SK-N-DZ (cell line): ENCODE measurements around the gene PAQR9.

Source experiments
- DNase-seq: peaks from one replicate; pipeline ENCODE4 v3.0.0-alpha.2; 2015; ENCODE audit warnings: low spot score

Gene PAQR9

DNA sequence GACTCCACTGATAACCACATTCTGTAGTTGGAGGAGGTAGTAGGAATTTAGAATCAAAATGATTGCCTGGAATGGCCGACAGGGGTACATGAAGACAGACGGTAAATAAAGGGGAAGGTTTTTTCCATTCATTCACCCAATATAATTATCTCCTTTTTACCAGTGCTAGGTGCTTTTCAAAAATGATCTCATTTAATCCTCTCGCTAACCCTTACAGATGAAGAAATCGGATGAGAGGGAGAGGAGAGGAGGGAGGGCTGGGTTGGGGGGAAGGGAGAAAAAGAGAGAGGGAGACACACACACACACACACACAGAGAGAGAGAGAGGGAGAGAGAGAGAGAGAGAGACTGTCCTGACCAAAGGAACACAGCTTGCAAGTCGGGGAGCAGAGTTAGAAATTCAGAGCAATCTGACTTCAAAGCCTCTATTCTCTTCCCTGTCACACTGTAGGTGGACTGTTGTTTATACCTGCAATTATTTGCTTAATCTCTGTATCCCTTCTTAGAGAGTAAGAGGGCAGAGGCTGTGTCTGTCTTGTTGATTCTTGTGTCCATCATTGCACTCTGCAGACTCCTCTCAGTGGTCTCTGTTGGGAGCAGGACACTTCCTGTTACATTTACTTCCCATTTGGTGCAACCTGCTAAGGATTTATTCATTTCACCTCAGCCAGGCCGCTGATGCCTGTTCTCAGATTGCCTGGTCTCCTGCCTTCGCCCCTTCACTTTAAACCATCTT is 18.7 kb upstream of the PAQR9 start:
- no peak for DNase-seq

DNA sequence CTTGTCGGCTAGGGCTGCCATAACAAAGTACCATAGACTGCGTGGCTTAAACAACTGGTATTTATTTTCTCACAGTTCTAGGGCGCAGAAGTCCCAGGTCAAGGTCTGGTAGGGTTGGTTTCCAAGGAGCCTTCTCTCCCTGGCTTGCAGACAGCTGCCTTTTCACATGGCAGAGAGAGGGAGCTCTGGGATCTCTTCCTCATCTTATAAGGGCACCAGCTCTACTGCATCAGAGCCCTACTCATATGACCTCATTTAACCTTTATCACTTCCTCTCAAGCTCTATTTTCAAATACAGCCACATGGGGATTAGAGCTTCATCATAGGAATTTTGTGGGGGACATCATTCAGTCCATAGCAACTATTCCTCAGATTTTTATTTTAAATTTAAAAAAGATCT is 17.6 kb upstream of the PAQR9 start:
- DNase-seq = peak; percentile 22

DNA sequence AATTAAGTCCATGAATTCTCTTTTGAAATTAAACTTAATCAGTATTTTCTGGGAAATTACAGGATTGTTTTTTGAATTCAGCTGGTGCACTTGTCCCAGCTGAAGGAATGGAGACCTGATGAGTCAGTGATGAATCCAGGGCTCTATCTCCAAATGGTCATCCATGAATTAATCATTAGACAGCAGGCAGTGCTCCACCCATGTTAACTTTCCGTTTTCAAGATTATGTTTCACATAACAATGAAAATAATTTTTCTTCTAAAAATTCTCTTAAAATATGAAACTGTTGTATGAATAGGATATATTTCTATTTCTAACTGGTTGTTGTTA is 13.9 kb upstream of the PAQR9 start:
- DNase-seq = no peak

DNA sequence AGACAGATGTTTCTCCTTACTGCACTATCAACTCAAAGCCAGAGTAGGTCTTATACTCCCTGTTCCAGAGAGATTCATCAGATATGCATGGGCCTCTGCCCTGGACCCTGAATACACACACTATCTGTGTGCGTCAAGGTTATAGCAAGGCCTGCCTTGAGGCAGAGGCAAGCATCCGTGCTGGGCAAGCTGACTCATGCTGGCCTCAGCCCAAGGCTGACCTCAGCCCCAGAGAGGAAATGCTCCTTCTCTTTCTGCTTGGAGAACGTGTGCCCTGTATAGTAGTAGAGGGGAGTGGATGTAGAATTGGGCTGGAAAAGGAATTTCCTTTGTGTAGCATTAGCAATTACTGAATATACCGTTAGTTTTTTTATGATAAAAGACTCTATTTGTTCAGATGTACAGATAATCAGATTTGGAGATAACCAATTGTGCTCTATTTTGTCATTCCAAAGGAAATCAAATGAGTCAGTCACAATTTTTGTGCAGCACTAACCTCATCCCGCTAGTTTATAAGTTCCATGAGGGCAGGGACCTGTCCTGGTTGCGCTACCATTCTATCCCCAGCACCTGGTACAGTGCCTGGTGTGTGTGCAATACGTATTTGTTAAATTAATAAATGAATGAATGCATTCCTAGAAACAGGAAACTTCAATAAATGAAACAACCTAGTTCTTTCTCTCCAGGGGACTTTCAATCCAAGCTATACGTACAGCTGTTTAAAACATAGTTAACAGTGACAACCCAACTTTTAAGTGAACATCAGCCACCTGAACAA is 13.3 kb upstream of the PAQR9 start:
- no peak for DNase-seq

DNA sequence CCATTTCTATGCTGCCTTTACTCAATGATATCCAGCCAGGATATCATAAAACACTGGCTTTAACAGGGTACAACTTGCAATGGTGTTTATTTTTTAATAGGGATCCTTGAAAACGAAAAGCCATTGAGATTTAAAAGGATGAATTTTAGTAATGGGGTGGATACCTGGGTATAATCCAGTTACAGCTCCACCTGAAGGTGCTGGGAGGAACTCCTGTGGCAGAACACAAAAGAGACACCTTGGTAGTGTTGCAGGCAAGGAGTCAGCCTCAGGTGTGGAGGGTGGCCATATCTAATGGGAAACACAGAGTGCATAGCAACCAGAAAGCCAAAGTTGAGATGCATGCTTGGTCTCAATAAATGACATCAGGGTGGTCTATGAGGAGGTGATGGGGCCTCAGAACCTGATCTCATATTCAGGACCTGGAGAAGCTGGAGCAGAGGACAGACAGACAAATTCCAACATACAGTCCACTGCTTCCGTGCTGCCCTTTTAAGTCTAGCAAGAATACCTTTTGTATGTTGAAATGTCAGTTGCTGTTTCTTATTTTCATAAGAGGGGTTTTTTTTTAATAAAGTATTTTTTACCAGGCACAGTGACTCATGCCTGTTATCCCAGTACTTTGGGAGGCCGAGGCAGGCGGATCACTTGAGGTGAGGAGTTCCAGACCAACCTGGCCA is 12.0 kb upstream of the PAQR9 start:
- no peak for DNase-seq

DNA sequence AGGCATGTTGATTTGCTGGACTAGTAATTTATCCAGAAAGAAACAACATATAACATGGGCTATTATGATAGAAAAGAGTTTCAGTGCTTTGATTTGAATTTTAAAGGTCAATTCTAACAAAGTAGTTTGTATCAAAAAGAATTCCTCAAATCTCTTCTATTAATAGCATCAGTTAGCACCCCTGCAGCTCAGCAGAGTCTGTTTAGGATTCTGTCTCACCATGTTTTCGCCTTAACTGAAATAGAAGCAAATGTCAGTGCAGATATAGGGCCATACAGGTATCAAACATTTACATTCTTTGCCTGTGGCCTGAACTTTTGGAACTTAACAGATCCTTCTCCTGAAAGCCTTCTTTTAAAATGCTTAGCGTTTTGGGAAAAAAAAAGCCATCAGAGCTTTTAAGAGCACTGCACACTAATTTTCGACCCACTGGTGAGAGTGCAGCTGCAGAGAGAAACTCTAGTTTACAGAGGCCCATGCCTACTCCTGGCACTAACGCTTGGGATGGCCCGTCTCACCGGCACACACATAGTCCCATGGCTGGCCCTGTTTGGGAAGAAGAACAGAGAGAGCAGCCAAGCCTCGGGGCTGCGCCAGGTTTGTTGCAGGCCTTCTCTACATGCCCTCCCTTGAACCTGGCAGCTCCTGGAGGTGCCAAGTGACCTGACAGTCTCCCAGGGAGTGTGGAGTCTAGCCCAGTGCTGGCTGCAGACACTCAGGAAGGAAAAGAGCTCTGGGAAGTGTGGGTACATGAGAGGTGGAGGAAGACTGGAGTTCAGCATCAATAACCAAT is 9.9 kb upstream of the PAQR9 start:
- DNase-seq = no peak

DNA sequence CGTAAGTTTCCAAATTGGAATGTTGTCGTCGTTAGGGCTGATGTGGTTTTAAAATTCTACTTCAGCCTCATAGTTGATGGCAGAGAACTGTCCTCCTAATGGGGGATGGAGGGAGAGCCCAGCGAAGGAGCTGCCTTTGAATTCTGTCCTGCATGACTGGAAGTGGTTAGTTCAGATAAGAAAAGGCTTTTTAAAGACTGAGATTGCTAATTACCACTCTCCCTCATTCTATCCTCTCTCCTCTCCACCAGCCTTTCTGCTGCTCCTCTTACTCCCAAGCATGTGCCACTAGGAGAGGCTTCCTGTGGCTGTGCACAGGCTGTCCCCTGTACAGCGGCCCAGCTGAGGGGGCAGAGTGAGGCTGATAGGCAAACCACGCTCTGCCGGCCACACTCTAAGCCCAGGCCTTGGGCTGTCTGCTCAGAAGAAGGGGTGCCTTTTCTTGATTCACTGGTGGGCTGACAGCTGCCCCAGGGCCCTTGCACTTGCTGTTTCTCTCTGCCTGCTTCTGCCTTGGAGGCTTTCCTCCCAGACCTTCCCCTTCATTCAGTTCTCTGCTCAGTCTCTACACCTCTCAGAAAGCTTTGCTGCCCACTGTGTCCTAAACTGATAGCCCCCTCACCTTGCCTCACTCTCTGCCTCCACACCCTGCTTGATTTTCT is 8.7 kb upstream of the PAQR9 start:
- DNase-seq = no peak

DNA sequence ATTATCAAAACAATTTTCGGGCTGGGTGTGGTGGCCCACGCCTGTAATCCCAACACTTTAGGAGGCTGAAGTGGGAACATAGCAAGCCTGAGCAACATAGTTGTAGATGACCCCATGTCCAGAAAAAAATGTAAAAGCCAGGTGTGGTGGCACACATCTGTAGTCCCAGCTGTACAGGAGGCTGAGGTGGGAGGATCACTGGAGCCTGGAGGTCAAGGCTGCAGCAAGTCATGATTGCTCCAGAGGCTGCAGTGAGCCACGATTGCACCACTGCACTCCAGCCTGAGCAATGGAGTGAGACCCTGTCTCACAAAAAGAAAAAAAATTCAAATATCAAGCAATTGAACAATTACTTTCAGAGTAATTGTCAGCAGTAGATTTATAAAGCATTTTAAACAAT is 8.0 kb upstream of the PAQR9 start:
- no peak for DNase-seq

DNA sequence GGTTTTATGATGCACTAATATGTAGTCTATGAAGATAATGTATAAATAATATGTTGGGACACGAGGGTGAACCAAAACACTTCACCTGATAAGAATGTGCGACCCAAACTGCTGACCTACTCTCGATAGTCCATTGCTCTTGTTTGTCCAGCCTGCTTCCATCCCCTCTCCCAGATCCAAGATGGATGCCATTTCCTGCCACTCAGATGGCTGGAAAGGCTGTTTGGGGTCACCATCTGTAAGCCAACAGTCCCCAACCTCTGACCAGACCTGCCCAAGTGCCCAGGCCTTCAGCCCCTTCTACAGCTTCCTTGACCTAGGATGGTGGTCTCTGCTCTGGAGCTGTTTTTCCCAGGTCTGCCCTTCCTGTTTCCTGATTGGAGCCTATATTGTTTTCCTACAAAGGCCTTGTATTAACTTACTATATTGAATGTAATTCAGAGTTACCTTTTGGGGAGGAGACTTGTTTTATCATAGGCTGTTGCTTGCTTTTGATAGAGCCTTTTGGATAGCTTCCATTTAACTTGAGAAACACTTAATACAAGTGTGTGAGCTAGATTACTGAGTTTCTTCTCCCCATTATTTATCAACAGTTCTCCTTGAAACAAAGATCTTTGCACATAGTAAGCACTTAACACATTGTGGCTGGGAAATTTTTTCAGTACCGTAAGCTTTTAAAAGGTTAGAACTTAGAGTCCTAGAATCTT is 5.0 kb upstream of the PAQR9 start:
- DNase-seq = no peak

DNA sequence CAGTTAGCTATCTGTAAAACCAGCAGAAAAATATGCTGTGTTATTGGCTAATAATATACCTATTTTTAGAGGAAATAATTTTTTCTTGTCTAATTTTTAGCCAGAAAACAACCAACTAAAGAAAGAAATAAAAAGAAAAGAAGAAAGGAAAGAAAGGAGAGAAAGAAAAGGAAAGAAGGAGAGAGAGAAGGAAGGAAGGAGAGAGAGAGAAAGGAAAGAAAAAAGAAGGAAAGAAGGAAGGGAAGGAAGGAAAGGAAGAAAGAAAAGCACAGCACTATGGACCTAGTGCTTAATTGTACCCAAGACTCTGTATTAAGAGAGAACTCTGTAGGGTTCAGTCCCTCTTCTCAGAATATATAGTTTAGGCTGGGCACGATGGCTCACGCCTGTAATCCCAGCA is 3.3 kb upstream of the PAQR9 start:
- DNase-seq = no peak

DNA sequence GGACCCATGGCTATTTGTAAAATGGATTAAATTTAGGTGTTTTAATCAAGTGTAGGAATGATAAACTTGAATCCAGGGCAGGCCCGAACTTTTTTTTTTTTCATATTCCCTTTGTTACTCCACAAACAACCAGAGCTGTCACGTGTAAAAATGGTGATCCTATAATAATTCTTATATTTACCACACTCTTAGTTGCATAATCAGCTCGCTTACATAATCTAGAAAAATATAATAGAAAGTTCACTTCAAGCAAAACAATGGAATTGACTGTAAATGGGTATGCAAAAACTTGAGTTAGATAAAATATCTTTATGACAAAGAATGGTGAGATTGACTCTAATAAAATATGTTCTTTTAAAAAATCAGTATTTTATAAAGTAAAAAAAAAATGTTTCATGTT is 2.1 kb upstream of the PAQR9 start:
- no peak for DNase-seq

DNA sequence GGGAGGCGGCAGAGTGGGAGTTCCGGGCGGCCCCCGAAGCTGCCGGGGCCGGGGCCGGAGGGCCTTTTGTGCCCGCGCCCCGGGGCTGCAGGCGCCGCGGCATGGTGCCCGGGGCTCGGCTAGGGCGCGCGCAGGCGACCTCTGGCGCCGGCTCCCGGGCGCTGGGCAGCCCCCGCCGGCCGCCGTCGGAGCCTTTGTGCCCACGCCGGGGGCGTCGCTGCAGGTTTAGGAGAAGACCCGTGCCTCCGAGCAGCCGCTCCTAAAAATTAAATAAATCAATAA is 299 bp downstream of the PAQR9 start:
- DNase-seq = no peak

DNA sequence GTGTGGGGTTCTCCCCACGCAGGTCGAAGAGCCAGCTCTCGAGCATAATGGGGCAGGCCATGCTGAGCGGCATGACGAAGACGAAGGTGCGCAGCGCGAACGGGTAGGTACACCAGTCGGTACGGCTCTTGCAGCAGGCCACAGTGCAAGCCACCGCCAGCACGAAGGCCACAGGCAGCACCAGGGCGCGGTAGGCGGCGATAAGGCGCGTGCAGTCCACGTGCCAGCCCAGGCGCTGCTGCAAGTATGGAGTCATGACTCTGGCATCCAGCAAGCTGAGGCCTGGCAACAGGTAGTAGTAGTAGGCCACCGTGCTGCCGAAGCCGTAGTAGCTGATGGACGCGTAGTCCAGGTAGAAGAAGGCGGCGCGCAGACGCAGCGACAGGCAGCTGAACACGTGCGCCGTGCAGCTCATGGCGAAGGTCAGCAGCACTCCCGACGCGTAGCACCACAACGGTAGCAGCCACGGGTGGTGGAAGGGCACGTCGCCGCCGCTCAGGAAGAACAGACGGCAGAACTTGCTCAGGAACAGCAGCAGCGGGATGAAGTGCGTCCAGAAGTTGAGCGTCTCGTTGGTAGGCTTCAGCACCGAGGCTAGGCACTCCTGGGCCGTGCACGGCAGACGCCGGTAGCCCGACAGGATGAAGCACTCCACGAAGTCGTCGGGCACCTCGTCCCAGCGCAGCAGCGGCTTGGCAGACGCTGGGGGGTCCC is 797 bp downstream of the PAQR9 start:
- DNase-seq = no peak

DNA sequence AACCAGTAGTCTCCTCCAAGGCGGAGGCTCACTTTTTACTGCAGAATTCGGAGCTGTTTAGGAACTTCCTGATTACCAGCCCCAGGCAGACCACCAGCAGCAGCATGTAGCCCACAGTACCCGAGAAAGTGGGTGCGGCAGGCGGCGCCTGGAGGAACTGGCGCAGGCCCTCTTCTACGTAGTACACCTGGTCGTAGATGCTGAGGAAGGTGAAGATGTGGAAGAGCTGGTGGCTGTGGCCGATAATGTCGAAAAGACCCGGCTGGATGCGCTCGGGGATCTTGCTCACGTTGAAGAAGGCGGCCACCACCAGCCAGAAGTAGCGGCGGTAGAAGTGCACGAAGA is 1.3 kb downstream of the PAQR9 start:
- DNase-seq = no peak

DNA sequence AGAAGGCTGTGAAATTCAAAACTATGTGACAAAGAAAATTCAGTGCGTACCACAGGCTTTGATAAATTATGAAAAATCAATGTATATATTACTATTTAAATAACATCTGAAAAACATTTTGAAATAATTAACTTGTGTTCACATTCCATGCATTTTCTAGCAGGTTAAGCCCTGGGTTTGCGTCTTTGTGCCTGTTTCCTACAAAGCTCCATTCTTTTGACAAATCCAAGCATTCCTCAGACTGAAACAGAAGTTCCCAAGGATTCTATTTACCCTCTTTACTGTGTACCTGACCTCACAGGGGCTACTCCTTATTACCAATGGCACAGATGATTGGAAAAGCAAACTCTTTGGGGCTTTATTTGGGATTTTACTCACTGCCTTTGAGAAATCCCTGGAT is 1.9 kb downstream of the PAQR9 start:
- no peak for DNase-seq

DNA sequence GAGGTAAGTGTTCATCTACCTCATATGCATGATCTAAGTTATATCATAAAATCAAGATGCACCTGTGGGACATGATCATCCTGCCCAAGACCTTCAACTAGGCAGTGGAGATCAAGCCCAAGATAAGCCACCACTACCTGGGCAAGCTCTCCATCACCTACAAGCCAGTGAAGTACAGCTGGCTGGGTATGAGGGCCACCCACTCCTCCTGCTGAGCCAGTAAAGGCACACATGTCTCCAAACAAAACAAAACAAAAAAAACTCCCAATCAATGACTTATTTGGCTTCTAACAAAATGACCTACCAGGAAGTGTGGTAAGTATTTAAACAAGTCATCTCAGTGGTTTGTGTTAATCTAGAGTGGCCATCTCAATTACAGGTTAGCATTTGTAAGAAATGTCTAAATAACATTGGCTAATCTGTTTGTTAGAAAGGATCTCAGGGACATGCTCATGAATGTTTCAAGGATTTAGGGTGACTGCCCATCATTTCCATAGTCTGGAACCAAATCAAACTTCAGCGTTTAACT is 3.1 kb downstream of the PAQR9 start:
- no peak for DNase-seq

DNA sequence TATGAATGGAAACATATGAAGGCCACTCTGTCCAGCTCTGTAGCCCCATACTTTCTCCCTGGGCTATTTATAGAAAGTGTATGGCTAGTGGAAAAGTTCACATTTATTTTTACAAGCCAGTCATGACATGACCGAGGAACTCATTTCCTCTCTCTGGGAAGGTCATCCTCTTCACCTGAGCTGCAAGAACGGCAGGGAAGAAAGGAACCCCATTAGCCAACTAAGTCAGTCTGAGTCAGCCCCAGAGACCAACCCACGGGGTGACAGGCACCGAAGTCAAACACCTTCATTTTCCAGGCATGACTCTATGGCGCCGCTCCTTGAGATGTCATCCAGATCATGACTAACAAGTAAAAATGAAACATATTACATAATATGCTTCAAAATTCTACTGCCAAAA is 4.8 kb downstream of the PAQR9 start:
- DNase-seq = no peak

DNA sequence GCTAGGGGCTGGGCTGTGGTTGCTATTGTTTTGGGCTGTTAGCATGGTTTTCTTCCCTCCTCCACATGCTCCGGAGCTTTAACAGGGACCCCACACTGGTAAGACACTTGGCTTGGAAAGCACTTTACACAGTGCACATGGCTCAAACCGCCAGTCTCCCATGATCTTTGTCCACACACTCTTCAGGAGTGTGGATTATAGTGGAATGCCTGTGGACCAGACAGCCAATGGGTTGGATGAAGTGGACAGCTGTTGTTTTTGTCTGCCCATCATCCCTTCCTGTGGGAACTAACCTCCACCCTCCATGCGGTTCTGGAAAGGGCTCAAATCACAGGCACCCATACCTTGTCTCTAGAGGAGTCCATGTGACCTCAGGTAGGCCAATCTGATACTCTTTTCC is 10.0 kb downstream of the PAQR9 start:
- DNase-seq = no peak

DNA sequence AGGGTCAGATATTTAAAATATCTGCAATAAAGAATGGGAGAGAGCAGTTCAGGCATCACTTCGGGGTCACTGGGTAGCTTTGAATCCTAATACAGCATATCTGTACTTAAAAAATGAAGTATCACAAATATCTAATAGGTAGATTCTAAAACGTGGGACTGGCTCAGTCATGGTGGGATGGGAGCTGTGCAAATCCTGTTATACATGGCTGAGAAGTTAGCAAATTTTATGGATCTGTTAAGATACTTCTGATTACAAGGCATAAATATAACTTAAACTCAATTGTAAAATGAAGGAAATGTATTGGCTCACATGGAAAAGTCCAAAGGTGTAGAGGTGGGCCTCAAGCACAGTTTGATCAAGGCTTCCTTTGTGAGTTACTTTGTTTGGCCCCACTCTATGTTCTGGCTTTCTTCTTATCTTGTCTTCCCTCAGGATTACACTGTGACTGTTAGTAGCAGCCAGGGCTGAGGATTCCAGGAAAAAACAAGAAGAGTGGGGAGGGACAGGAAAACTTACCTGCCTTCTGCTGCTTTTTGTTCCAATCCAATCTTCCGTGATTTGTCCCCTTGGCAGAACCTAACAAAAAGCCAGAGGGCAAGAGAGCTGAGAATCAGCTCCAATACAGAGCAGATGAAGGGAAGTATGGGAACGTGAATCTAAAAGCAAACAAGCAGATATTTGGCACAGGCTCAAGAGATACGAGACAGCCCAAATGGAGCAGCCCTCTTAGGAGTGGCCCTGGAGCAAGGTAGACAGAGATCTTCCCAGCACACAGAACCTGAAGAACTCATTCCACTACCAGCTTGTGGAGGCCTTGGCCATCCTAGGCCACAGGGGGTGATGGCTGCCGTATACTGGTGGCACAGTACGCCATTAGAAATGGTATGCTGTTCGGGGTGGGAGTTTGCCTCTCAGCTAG is 10.9 kb downstream of the PAQR9 start:
- no peak for DNase-seq
